Measurements from ENCODE around the gene ATP6V0B.
A peak's percentile ranks its signal among the peaks of the same experiment; 100 is the strongest.

DNA sequence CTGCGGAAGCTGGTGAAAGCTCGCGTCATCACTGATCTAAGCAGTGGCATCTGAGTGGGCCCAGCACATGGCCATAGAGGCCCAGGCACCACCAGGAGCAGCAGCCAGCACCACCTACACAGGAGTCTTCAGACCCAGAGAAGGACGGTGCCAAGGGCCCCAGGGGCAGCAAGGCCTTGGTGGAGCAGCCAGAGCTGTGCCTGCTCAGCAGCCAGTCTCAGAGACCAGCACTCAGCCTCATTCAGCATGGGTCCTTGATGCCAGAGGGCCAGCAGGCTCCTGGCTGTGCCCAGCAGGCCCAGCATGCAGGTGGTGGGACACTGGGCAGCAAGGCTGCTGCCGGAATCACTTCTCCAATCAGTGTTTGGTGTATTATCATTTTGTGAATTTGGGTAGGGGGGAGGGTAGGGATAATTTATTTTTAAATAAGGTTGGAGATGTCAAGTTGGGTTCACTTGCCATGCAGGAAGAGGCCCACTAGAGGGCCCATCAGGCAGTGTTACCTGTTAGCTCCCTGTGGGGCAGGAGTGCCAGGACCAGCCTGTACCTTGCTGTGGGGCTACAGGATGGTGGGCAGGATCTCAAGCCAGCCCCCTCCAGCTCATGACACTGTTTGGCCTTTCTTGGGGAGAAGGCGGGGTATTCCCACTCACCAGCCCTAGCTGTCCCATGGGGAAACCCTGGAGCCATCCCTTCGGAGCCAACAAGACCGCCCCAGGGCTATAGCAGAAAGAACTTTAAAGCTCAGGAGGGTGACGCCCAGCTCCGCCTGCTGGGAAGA is 44.4 kb upstream of the ATP6V0B start:
- no peak for TF ChIP-seq MBD4 (IDR thresholded peaks at IDR 0.05; ENCODE audit: borderline replicate concordance, low read length)
- no peak for TF ChIP-seq FOSL1 (CRISPR knock-in tag; IDR thresholded peaks at IDR 0.05; ENCODE audit: borderline replicate concordance)
- TF ChIP-seq, protein P1, sequence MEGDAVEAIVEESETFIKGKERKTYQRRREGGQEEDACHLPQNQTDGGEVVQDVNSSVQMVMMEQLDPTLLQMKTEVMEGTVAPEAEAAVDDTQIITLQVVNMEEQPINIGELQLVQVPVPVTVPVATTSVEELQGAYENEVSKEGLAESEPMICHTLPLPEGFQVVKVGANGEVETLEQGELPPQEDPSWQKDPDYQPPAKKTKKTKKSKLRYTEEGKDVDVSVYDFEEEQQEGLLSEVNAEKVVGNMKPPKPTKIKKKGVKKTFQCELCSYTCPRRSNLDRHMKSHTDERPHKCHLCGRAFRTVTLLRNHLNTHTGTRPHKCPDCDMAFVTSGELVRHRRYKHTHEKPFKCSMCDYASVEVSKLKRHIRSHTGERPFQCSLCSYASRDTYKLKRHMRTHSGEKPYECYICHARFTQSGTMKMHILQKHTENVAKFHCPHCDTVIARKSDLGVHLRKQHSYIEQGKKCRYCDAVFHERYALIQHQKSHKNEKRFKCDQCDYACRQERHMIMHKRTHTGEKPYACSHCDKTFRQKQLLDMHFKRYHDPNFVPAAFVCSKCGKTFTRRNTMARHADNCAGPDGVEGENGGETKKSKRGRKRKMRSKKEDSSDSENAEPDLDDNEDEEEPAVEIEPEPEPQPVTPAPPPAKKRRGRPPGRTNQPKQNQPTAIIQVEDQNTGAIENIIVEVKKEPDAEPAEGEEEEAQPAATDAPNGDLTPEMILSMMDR (CRISPR knock-in tag; IDR thresholded peaks at IDR 0.05) = peak; percentile 55
- TF ChIP-seq HDAC2 (CRISPR knock-in tag; IDR thresholded peaks at IDR 0.05) = no peak
- no peak for TF ChIP-seq EZH2 (conservative IDR thresholded peaks at IDR 0.05; ENCODE audit: low read depth, low read length)
- TF ChIP-seq NPAS2 (CRISPR knock-in tag; IDR thresholded peaks at IDR 0.05; ENCODE audit: borderline replicate concordance) = no peak
- no peak for TF ChIP-seq ZSCAN29 (CRISPR knock-in tag; conservative IDR thresholded peaks at IDR 0.05)
- no peak for TF ChIP-seq PCBP1 (IDR thresholded peaks at IDR 0.05; ENCODE audit: borderline replicate concordance, low read depth, low read length)
- TF ChIP-seq, protein P2, sequence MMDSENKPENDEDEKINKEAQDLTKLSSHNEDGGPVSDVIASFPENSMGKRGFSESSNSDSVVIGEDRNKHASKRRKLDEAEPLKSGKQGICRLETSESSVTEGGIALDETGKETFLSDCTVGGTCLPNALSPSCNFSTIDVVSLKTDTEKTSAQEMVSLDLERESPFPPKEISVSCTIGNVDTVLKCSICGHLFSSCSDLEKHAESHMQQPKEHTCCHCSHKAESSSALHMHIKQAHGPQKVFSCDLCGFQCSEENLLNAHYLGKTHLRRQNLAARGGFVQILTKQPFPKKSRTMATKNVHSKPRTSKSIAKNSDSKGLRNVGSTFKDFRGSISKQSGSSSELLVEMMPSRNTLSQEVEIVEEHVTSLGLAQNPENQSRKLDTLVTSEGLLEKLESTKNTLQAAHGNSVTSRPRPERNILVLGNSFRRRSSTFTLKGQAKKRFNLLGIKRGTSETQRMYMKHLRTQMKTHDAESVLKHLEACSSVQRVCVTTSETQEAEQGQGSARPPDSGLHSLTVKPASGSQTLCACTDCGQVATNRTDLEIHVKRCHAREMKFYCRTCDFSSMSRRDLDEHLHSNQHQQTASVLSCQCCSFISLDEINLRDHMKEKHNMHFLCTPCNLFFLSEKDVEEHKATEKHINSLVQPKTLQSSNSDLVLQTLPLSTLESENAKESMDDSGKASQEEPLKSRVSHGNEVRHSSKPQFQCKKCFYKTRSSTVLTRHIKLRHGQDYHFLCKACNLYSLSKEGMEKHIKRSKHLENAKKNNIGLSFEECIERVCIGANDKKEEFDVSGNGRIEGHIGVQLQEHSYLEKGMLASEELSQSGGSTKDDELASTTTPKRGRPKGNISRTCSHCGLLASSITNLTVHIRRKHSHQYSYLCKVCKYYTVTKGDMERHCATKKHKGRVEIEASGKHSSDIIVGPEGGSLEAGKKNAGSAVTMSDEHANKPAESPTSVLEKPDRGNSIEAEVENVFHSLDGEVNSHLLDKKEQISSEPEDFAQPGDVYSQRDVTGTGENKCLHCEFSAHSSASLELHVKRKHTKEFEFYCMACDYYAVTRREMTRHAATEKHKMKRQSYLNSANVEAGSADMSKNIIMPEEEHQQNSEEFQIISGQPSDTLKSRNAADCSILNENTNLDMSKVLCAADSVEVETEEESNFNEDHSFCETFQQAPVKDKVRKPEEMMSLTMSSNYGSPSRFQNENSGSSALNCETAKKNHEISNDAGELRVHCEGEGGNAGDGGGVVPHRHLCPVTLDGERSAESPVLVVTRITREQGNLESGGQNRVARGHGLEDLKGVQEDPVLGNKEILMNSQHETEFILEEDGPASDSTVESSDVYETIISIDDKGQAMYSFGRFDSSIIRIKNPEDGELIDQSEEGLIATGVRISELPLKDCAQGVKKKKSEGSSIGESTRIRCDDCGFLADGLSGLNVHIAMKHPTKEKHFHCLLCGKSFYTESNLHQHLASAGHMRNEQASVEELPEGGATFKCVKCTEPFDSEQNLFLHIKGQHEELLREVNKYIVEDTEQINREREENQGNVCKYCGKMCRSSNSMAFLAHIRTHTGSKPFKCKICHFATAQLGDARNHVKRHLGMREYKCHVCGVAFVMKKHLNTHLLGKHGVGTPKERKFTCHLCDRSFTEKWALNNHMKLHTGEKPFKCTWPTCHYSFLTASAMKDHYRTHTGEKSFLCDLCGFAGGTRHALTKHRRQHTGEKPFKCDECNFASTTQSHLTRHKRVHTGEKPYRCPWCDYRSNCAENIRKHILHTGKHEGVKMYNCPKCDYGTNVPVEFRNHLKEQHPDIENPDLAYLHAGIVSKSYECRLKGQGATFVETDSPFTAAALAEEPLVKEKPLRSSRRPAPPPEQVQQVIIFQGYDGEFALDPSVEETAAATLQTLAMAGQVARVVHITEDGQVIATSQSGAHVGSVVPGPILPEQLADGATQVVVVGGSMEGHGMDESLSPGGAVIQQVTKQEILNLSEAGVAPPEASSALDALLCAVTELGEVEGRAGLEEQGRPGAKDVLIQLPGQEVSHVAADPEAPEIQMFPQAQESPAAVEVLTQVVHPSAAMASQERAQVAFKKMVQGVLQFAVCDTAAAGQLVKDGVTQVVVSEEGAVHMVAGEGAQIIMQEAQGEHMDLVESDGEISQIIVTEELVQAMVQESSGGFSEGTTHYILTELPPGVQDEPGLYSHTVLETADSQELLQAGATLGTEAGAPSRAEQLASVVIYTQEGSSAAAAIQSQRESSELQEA (CRISPR knock-in tag; IDR thresholded peaks at IDR 0.05; ENCODE audit: not compliant biosample characterization) = no peak

Measured in HepG2 (cell line).